HG02642 (cell line): ENCODE data around the gene TBCK.

ENCODE experiments used
- ATAC-seq: cut with Tn5 transposase; IDR thresholded peaks from one replicate; pipeline ENCODE4 v1.9.1; 2021; ENCODE audit warnings: mild to moderate bottlenecking; ENCODE audit not compliant: unreplicated experiment, poor library complexity

TBCK gene

GRCh38 chr4:106011387-106011786, 304.6 kb downstream of the TBCK start:
- no peak for ATAC-seq

- no peak for ATAC-seq
These were observed 305.2 kb downstream of the TBCK start for GRCh38 chr4:106010761-106011160.

- no peak for ATAC-seq
These were observed 313.0 kb downstream of the TBCK start for GRCh38 chr4:106002994-106003393.

DNA sequence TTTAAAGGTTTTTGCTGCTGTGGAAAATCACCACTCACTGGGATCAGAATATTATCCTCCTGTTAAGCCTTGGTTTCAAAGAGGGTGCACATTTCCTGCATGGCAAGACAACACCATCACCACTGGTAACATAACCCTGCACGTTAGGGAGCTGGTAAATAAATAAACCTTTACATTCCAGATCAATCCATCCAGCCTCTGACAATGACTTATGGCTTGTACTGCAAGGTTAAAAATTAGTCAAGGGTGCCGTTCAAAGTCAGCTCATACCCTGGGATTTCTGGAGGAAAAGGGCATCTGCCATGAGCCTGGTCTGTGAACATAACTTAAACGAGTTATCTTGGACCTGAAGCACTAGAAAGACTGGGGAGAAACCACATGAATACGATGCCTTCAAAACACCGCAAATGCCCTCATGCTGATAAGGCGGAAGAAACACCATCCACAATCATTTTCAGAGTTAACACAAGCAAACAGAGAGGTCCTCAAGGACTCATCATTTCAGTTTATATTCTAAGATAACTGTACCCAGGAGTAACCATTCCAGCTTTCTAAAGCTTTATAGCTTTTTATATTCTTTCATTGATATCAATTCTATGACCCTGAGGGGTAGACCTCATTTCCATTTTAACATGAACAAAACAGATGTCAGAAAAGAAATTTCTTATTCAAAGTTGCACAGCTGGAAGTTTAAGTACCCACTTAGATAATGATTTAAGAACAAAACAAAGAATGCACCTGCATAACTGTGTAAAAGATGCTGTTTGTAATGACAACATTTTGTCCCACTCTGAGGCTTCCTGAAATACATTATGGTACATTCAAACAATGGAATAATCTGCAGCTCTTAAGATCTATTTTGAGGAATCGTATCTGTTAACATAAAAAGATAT, 317.6 kb downstream of the TBCK start:
- ATAC-seq: no peak

DNA sequence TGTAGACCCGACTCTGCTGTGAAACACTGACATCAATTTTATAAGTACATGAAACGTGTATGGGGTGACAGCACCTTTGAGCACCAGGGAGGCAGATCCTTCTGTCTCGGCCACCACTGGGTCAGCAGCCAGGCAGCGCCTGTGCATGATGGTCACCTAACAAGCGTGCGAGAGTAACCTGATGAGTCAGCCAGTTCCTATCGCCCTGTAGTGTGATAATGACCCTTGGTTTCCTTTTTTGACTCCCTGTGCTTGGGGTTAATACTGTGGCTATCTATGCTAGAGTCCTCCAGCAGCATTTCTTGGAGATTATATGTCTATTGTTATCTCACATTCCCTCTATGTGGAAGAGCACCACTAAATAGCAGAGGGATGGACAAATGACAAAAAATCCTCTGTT, 319.2 kb downstream of the TBCK start:
- ATAC-seq: no peak

GRCh38 chr4:105994841-105995501, 321.0 kb downstream of the TBCK start:
- no peak for ATAC-seq

GRCh38 chr4:105994061-105994460, 321.9 kb downstream of the TBCK start:
- ATAC-seq: no peak

DNA sequence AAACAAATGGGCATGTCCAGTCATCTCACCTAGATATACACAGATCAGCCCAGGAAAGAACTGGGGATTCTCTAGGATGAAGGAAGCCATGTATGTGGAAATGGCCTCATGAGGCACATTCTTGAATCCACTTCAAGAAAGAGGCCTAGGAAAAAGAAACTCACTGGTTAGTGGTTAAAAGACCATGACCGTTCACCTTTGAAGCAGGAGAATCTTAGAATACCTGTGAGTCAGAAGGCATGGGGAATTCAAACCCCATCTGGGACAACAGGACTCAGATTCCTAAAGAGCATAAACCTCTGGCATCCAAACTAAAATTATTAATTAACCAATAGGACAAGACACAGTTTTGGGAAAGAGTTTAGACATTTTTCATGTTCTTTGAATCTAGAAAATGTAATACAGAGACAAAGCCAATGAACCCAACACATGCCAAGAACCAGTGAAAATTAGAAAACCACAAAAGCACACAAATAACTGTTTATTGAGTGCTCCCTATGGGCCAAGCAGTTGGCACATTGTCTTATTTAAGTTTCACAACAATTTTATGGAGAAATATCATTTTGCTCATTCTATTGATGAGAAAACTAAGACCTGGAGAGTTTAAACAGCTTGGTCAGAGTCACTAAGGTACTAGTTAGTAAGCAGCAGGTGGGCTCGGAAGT, 323.2 kb downstream of the TBCK start:
- ATAC-seq: no peak

DNA sequence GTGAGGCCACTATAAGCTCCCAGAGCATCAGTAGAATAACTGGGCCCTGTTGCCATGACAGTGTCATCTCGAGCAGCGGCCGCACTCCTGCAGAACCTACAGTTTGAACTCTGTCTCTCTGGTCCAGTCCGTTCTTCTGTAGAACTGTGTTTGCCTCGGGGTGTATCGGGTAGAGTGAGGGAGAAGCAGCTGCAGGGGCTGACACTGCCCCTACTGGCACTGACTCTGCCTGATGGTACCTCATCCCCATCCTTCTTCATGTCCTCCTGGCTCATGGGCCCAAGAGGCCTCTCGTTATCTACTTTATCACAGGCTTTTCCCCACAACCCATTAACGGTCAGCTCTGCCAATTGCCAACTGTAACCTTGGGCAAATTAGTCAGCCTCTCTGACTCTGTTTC, 324.3 kb downstream of the TBCK start:
- ATAC-seq: no peak
